GM23248 (cell line): ENCODE results near the gene IL32.

Source experiments
- EZH2 ChIP-seq: fragments of 200-600 bp; sonication (generic); IDR thresholded peaks from 2 replicates; pipeline ENCODE4 v1.6.1; 2018; ENCODE audit warnings: antibody characterized with exemption, mild to moderate bottlenecking; ENCODE audit not compliant: insufficient read depth, poor library complexity, severe bottlenecking
- EZH2phosphoT487 ChIP-seq: fragments of 200-600 bp; sonication (generic); IDR thresholded peaks from 2 replicates; pipeline ENCODE4 v1.6.1; 2018; ENCODE audit warnings: antibody characterized with exemption, moderate library complexity, mild to moderate bottlenecking, low read depth; ENCODE audit not compliant: insufficient read depth

- TF ChIP-seq EZH2: no peak
- no peak for TF ChIP-seq EZH2phosphoT487
These were observed 9.6 kb downstream of the IL32 start for GRCh38 chr16:3074860-3075522.
